Duodenal mucosa (tissue), 2 donors: ENCODE measurements around the gene RELT.

ENCODE experiments used
- H3K27ac ChIP-seq: one replicate; pipeline ENCODE4 v1.7.0; 2013; ENCODE audit warnings: low read depth, low read length
- H3K27me3 ChIP-seq, 2 donors: one replicate each; pipeline ENCODE4 v1.7.0; 2013; ENCODE audit warnings: low read length in 2 of 2, control low read depth in 1 of 2; ENCODE audit not compliant: insufficient read depth in 2 of 2, control insufficient read depth in 1 of 2
- H3K36me3 ChIP-seq, 2 donors: one replicate each; pipeline ENCODE4 v1.7.0; 2013; ENCODE audit warnings: low read length in 2 of 2, control low read depth in 1 of 2; ENCODE audit not compliant: insufficient read depth in 2 of 2, control insufficient read depth in 1 of 2
- H3K4me1 ChIP-seq, 2 donors: one replicate each; pipeline ENCODE4 v1.7.0; 2013; ENCODE audit warnings: low read length in 2 of 2, control low read depth in 1 of 2; ENCODE audit not compliant: insufficient read depth in 2 of 2, control insufficient read depth in 1 of 2
- H3K4me3 ChIP-seq, 2 donors: one replicate each; pipeline ENCODE4 v1.7.0; 2013; ENCODE audit warnings: low read length in 2 of 2, low read depth in 1 of 2
- H3K9ac ChIP-seq, 2 donors: one replicate each; pipeline ENCODE4 v1.7.0; 2013; ENCODE audit warnings: low read length in 2 of 2, low read depth in 1 of 2
- H3K9me3 ChIP-seq, 2 donors: one replicate each; pipeline ENCODE4 v1.7.0; 2013; ENCODE audit warnings: low read length in 2 of 2, control low read depth in 1 of 2; ENCODE audit not compliant: control insufficient read depth in 1 of 2

The RELT gene

GRCh38 chr11:73359930-73360742 lies 16.1 kb upstream of the RELT start:
- no peaks in the 10 kb centered on the region for H3K4me1 ChIP-seq
- peaks cover 0 to 18% of the 10 kb centered on the region in 2 donors for H3K36me3 ChIP-seq
- no peaks in the 10 kb centered on the region for H3K27me3 ChIP-seq
- no peak overlapping the region for H3K27ac ChIP-seq
- no peaks in the 10 kb centered on the region for H3K9me3 ChIP-seq
- no peak overlapping the region for H3K4me3 ChIP-seq
- H3K9ac ChIP-seq, result no peak overlapping the region

DNA sequence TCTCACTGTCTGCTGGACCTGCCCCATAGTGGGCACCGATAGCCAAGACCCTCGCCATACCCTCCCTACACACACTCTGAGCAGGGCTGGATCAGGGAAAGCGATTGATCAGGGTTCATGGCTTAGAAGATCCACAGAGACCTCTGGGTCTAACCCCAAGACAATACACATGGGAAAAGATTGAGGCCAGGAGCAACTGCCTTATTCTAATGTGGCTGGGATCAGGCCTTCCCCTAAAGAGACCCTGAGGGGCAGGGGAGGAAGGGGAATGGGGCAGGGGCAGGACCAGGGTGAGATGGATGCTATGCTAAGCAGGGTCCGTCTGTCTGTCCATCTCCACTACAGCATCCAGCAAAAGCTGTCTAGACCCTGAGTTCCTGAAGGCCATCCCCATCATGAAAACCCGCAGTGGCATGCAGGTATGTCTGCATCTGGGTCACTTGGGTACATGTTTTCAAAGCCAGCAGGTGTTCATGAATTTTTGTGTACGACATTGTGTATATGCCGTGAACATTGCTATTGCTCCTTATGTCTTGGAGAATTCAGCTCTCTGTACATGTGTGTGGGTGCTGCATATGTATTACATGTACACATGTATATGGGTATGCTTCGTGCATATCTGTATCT lies 15.3 kb upstream of the RELT start:
- Histone ChIP-seq H3K4me3 (no peak overlapping the region), H3K4me1 (no peaks in the 10 kb centered on the region), H3K9me3 (no peaks in the 10 kb centered on the region), H3K9ac (no peak overlapping the region), H3K27ac (no peak overlapping the region), H3K27me3 (no peaks in the 10 kb centered on the region), H3K36me3 (peaks cover 0 to 24% of the 10 kb centered on the region in 2 donors)

DNA sequence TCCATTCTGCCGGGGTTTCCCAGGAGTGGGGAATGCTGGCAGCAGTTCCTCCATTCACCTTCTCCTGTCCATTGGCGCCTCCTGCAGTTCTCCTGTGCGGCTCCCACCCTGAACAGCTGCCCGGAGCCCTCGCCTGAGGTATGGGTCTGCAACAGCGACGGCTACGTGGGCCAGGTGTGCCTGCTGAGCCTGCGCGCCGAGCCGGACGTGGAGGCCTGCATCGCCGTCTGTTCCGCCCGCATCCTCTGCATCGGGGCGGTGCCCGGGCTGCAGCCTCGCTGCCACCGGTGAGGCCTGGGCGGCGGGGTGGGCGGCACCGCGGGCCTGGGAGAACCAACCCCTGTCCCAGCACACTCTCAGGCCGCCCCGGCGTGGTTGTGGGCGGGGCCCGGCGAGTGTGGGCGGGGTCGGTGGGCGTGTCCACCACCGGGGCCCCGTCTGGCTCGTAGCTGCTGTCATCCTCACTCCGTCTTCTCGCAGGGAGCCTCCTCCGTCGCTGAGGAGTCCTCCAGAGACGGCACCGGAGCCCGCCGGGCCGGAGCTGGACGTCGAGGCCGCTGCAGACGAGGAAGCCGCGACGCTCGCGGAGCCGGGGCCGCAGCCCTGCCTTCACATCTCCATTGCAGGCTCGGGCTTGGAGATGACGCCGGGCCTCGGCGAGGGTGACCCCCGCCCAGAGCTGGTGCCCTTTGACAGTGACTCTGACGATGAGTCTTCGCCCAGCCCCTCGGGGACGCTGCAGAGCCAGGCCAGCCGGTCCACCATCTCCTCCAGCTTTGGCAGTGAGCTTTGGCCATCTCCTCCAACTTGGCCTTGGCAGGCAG lies 14.0 kb upstream of the RELT start:
- no peaks in the 10 kb centered on the region for H3K9me3 ChIP-seq
- H3K36me3 ChIP-seq, result peaks cover 0 to 24% of the 10 kb centered on the region in 2 donors
- H3K27ac ChIP-seq, result no peak overlapping the region
- no peaks in the 10 kb centered on the region for H3K4me1 ChIP-seq
- H3K27me3 ChIP-seq, result no peaks in the 10 kb centered on the region
- no peak overlapping the region for H3K4me3 ChIP-seq
- H3K9ac ChIP-seq, result no peak overlapping the region

DNA sequence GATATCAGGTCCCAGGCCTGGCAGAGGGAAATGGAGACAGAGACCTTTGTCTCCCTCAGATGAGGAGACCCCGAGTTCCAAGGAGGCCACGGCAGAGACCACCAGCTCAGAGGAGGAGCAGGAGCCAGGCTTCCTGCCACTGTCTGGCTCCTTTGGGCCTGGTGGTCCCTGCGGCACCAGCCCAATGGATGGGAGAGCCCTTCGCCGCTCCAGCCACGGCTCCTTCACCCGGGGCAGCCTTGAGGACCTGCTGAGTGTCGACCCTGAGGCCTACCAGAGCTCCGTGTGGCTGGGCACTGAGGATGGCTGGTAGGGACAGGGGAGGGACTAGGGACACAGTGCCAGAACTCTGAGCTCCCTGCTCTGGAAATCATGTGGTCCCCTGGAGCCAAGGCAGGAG lies 13.1 kb upstream of the RELT start:
- Histone ChIP-seq H3K9me3 (no peaks in the 10 kb centered on the region), H3K4me3 (no peak overlapping the region), H3K36me3 (peaks cover 0 to 24% of the 10 kb centered on the region in 2 donors), H3K4me1 (no peaks in the 10 kb centered on the region), H3K9ac (no peak overlapping the region), H3K27me3 (no peaks in the 10 kb centered on the region), H3K27ac (no peak overlapping the region)

- no peak overlapping the region for H3K9ac ChIP-seq
- H3K27ac ChIP-seq, result no peak overlapping the region
- H3K4me3 ChIP-seq, result no peak overlapping the region
- H3K36me3 ChIP-seq, result peaks cover 0 to 15% of the 10 kb centered on the region in 2 donors
- no peaks in the 10 kb centered on the region for H3K9me3 ChIP-seq
- no peaks in the 10 kb centered on the region for H3K4me1 ChIP-seq
- no peaks in the 10 kb centered on the region for H3K27me3 ChIP-seq
Measured at GRCh38 chr11:73365352-73366264, 10.6 kb upstream of the RELT start.

DNA sequence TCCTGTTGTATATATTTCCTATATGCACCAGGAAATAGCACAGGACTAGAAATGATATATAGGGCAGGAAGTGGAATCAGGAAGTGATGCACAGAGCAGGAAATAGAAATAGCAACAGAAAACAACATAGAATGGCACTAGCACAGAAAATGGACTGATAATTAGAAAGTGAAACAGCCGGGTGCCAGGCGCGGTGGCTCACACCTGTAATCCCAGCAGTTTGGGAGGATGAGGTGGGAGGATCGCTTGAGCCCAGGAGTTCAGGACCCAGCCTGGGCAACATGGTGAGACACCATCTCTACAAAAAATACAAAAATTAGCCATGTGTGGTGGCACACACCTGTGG lies 10.0 kb upstream of the RELT start:
- Histone ChIP-seq H3K9me3 (no peaks in the 10 kb centered on the region), H3K9ac (no peak overlapping the region), H3K4me3 (no peak overlapping the region), H3K4me1 (no peaks in the 10 kb centered on the region), H3K27me3 (no peaks in the 10 kb centered on the region), H3K27ac (no peak overlapping the region), H3K36me3 (peaks cover 0 to 12% of the 10 kb centered on the region in 2 donors)

DNA sequence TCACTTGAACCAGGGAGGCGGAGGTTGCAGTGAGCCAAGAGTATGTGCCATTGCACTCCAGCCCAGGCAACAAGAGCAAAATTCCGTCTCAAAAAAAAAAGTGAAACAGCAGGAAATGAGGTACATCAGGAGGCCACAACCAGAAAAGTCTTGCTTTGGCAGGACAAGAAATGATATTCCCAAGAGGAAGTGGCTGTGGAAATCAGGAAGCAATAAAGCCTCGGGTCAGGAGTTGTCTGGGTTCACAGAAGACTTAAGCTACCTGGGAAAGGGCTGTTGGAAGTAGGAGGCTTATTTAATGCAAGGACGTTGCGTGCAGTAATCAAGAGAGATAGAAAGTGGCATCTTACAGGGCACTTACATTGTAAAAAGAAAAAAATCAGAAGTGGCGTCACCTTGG lies 9.2 kb upstream of the RELT start:
- H3K27ac ChIP-seq, result no peak overlapping the region
- H3K9ac ChIP-seq, result no peak overlapping the region
- H3K36me3 ChIP-seq, result peaks cover 0 to 11% of the 10 kb centered on the region in 2 donors
- H3K9me3 ChIP-seq, result no peaks in the 10 kb centered on the region
- peaks cover 0 to under 1% of the 10 kb centered on the region in 2 donors for H3K4me1 ChIP-seq
- no peaks in the 10 kb centered on the region for H3K27me3 ChIP-seq
- H3K4me3 ChIP-seq, result no peak overlapping the region

GRCh38 chr11:73367482-73368024 lies 8.6 kb upstream of the RELT start:
- H3K4me1 ChIP-seq, result peaks cover 0 to 5% of the 10 kb centered on the region in 2 donors
- no peaks in the 10 kb centered on the region for H3K9me3 ChIP-seq
- peaks cover 0 to 10% of the 10 kb centered on the region in 2 donors for H3K36me3 ChIP-seq
- H3K27me3 ChIP-seq, result no peaks in the 10 kb centered on the region
- H3K9ac ChIP-seq, result no peak overlapping the region
- H3K4me3 ChIP-seq, result no peak overlapping the region
- no peak overlapping the region for H3K27ac ChIP-seq

DNA sequence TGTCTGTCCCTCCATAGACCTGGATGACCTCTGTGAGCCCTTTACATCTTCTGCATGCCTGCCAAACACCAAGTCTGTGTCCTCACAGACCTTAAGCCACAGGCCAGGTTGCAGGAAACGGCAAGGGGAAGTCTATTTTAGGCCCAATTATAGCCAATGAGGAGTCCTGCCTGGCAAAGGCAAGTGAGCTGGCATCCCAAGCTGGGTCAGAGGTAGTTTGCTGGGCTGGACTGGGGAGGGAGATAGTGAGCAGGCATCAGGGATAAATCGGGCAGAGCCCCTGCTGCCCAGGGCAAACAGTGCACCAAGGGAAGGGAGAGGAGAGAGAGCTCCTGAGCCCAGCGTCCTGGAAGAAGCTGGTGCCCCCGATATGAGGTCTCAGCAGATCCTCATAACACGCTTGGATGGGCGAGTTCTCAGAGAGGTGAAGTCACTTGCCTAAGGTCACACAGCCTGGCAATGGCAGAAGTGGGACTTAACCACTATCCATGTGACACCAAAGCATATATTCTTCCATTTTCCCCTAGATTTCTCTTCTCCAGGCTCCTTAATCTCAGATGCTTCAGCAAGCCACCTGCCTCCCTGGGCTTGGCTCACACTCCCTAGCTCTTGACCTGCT lies 3.7 kb upstream of the RELT start:
- H3K27ac ChIP-seq, result no peak overlapping the region
- H3K9me3 ChIP-seq, result no peaks in the 10 kb centered on the region
- no peak overlapping the region for H3K9ac ChIP-seq
- H3K36me3 ChIP-seq, result no peaks in the 10 kb centered on the region
- H3K27me3 ChIP-seq, result no peaks in the 10 kb centered on the region
- H3K4me3 ChIP-seq, result no peak overlapping the region
- peaks cover 4 to 12% of the 10 kb centered on the region in 2 donors for H3K4me1 ChIP-seq
